ENCODE results near the gene CFAP74.

DNA sequence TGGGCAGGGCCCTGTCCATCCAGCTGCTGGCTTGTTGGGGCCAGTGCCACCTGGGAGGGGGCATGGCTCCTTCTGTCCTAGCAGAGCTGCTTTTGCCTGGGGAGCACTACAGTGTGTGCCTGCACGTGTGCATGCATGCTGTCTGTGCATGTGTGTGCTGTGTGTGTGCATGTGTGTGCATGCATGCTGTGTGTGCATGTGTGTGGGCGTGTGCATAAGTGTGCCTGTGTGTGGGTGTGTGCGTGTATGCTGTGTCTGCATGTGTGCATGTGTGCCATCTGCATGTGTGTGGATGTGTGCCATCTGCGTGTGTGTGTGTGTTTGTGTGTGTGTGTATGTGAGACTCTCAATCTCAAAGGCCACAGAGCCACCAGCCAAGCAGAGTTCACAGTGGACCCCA, 38.3 kb upstream of the CFAP74 start:
- no peak for TF ChIP-seq GATA3 (IDR thresholded peaks at IDR 0.05; ENCODE audit: low read depth, low read length)
- TF ChIP-seq GATA2 (IDR thresholded peaks at IDR 0.05; ENCODE audit: low read depth, low read length), result no peak
